ENCODE data around the gene GHRH.

The GHRH gene

DNA sequence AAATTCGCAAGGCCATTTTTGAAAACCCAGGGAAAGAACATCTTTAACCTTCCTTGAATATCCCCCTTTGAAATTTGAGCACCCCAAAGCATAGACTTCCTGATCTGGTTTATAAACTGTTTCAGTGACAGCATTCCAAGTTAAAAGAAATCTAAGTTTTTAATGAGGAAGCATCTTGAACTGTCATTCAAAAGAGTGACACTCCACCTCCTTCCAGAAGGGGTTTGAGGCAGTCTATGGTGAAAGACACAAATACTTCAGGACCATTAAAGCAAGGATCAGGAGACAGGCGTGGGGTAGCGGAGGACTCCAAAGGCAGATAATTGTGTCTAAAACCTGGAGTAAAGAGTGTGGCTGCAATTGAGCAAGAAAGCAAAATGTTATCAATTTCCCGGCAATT lies 691 bp downstream of the GHRH start:
- H2AFZ ChIP-seq (ENCODE audit: low read length, unreplicated experiment): no peak overlapping the region
- no peaks in the 10 kb centered on the region for H3K79me2 ChIP-seq (ENCODE audit: control insufficient read depth, insufficient read depth, low read length, unreplicated experiment)
- H3K36me3 ChIP-seq (ENCODE audit: insufficient read depth, low read length): no peaks in the 10 kb centered on the region
- no peaks in the 10 kb centered on the region for H3K4me1 ChIP-seq (ENCODE audit: control insufficient read depth, insufficient read depth, low read length, unreplicated experiment)
- peaks cover 50% of the 10 kb centered on the region for H3K27me3 ChIP-seq (ENCODE audit: insufficient read depth, low read length)
- H3K4me3 ChIP-seq (ENCODE audit: low read depth, low read length): no peak overlapping the region
- H3K27ac ChIP-seq (ENCODE audit: low read depth, low read length): no peak overlapping the region

- Histone ChIP-seq H3K79me2 (ENCODE audit: control insufficient read depth, insufficient read depth, low read length, unreplicated experiment) (no peaks in the 10 kb centered on the region), H3K27ac (ENCODE audit: low read depth, low read length) (no peak overlapping the region), H2AFZ (ENCODE audit: low read length, unreplicated experiment) (no peak overlapping the region), H3K4me3 (ENCODE audit: low read depth, low read length) (no peak overlapping the region), H3K27me3 (ENCODE audit: insufficient read depth, low read length) (peaks cover 54% of the 10 kb centered on the region), H3K36me3 (ENCODE audit: insufficient read depth, low read length) (no peaks in the 10 kb centered on the region), H3K4me1 (ENCODE audit: control insufficient read depth, insufficient read depth, low read length, unreplicated experiment) (no peaks in the 10 kb centered on the region)
These were observed 1.7 kb downstream of the GHRH start for GRCh38 chr20:37259865-37260264.

DNA sequence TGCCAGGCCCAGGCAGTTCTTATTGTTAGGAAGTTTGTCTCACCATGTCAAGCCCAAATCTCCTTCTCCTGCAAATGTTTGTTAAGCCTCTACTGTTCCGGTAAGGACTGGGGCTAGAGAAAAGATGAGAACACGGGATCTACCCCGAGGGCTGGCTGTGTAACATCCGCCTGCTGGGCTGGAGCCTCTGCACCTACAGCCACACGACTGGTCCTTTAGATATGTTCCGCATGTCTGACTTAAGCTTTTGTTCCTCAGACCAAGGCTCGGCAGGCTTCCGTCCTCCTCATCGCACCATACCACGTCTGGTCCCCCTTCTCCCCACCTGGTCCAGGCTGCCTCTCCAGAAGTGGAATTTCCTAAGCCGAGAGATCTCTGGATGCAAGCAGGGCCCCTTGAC lies 2.6 kb downstream of the GHRH start:
- Histone ChIP-seq H3K79me2 (ENCODE audit: control insufficient read depth, insufficient read depth, low read length, unreplicated experiment) (no peaks in the 10 kb centered on the region), H3K27me3 (ENCODE audit: insufficient read depth, low read length) (peaks cover 62% of the 10 kb centered on the region), H3K27ac (ENCODE audit: low read depth, low read length) (no peak overlapping the region), H2AFZ (ENCODE audit: low read length, unreplicated experiment) (no peak overlapping the region), H3K36me3 (ENCODE audit: insufficient read depth, low read length) (no peaks in the 10 kb centered on the region), H3K4me3 (ENCODE audit: low read depth, low read length) (no peak overlapping the region), H3K4me1 (ENCODE audit: control insufficient read depth, insufficient read depth, low read length, unreplicated experiment) (no peaks in the 10 kb centered on the region)

GRCh38 chr20:37257988-37258387 lies 3.6 kb downstream of the GHRH start:
- Histone ChIP-seq H3K27me3 (ENCODE audit: insufficient read depth, low read length) (peaks cover 63% of the 10 kb centered on the region), H3K36me3 (ENCODE audit: insufficient read depth, low read length) (no peaks in the 10 kb centered on the region), H3K4me1 (ENCODE audit: control insufficient read depth, insufficient read depth, low read length, unreplicated experiment) (no peaks in the 10 kb centered on the region), H3K4me3 (ENCODE audit: low read depth, low read length) (no peak overlapping the region), H2AFZ (ENCODE audit: low read length, unreplicated experiment) (no peak overlapping the region), H3K79me2 (ENCODE audit: control insufficient read depth, insufficient read depth, low read length, unreplicated experiment) (no peaks in the 10 kb centered on the region), H3K27ac (ENCODE audit: low read depth, low read length) (no peak overlapping the region)

GRCh38 chr20:37257530-37257929 lies 4.1 kb downstream of the GHRH start:
- Histone ChIP-seq H3K4me1 (ENCODE audit: control insufficient read depth, insufficient read depth, low read length, unreplicated experiment) (no peaks in the 10 kb centered on the region), H3K27me3 (ENCODE audit: insufficient read depth, low read length) (peaks cover 63% of the 10 kb centered on the region), H3K79me2 (ENCODE audit: control insufficient read depth, insufficient read depth, low read length, unreplicated experiment) (no peaks in the 10 kb centered on the region), H3K4me3 (ENCODE audit: low read depth, low read length) (no peak overlapping the region), H3K36me3 (ENCODE audit: insufficient read depth, low read length) (no peaks in the 10 kb centered on the region), H2AFZ (ENCODE audit: low read length, unreplicated experiment) (no peak overlapping the region), H3K27ac (ENCODE audit: low read depth, low read length) (no peak overlapping the region)

- Histone ChIP-seq H3K79me2 (ENCODE audit: control insufficient read depth, insufficient read depth, low read length, unreplicated experiment) (no peaks in the 10 kb centered on the region), H3K4me1 (ENCODE audit: control insufficient read depth, insufficient read depth, low read length, unreplicated experiment) (no peaks in the 10 kb centered on the region), H3K36me3 (ENCODE audit: insufficient read depth, low read length) (no peaks in the 10 kb centered on the region), H3K27me3 (ENCODE audit: insufficient read depth, low read length) (peaks cover 55% of the 10 kb centered on the region), H3K27ac (ENCODE audit: low read depth, low read length) (no peak overlapping the region), H2AFZ (ENCODE audit: low read length, unreplicated experiment) (no peak overlapping the region), H3K4me3 (ENCODE audit: low read depth, low read length) (no peak overlapping the region)
These were observed 5.3 kb downstream of the GHRH start for GRCh38 chr20:37256286-37256685.

- Histone ChIP-seq H3K27me3 (ENCODE audit: insufficient read depth, low read length) (peaks cover 36% of the 10 kb centered on the region), H3K4me1 (ENCODE audit: control insufficient read depth, insufficient read depth, low read length, unreplicated experiment) (no peaks in the 10 kb centered on the region), H3K36me3 (ENCODE audit: insufficient read depth, low read length) (no peaks in the 10 kb centered on the region), H3K27ac (ENCODE audit: low read depth, low read length) (no peak overlapping the region), H3K79me2 (ENCODE audit: control insufficient read depth, insufficient read depth, low read length, unreplicated experiment) (no peaks in the 10 kb centered on the region), H3K4me3 (ENCODE audit: low read depth, low read length) (no peak overlapping the region), H2AFZ (ENCODE audit: low read length, unreplicated experiment) (no peak overlapping the region)
These were observed 7.3 kb downstream of the GHRH start for GRCh38 chr20:37254114-37254878.

DNA sequence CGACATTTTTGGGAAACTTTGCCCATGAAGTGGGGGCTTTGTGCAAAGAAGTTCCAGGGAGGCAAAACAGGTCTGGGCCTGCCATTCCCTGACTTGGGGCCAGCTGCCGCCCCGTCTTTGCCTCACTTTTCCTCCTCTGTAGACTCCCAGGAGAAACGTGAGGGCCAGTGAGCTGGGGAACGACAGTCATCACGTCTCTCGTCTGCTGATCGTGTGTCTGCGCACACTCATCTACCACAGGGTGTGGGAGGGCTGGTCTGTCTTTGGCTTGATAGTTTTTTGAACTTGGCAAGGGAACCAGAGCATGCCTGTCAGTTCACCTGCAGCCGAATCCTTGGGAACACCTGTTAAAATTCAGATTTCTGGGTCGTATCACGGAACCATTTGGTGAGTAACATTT lies 8.5 kb downstream of the GHRH start:
- Histone ChIP-seq H3K4me1 (ENCODE audit: control insufficient read depth, insufficient read depth, low read length, unreplicated experiment) (no peaks in the 10 kb centered on the region), H2AFZ (ENCODE audit: low read length, unreplicated experiment) (no peak overlapping the region), H3K36me3 (ENCODE audit: insufficient read depth, low read length) (no peaks in the 10 kb centered on the region), H3K27me3 (ENCODE audit: insufficient read depth, low read length) (peaks cover 26% of the 10 kb centered on the region), H3K4me3 (ENCODE audit: low read depth, low read length) (no peak overlapping the region), H3K79me2 (ENCODE audit: control insufficient read depth, insufficient read depth, low read length, unreplicated experiment) (no peaks in the 10 kb centered on the region), H3K27ac (ENCODE audit: low read depth, low read length) (no peak overlapping the region)

DNA sequence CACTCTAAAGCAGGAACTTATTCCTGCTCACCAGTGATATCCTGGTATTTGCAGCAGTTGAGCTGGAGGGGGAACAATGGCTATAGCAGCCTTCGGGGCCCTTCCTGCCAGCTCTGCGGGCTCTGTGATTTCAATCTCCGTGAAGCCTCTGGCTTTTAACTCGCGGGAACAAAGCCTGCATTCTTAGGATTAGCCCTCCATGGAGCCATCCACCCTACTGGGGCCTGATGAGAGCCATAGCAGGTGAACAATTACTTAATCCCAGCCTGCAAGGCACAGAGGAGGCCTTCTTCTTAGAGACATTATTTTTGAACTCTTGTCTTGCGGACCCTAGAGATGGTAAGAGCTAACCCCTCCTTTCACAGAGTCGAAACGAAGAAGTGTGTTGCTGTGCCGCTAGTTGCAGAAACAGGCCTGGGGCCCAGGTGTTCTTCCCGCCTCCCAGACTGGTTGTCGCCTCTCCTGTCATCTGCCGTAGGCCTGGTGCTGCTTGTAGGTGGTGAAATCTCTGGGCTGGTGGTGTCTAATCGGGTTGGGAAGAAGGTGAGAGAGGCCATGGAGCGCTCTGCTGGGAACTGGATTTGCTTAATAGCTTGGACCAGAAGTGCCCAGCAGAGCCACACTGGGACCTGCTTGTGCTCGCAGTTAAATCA lies 9.7 kb downstream of the GHRH start:
- no peaks in the 10 kb centered on the region for H3K36me3 ChIP-seq (ENCODE audit: insufficient read depth, low read length)

GRCh38 chr20:37249304-37249703 lies 12.3 kb downstream of the GHRH start:
- Histone ChIP-seq H2AFZ (ENCODE audit: low read length, unreplicated experiment) (no peak overlapping the region), H3K36me3 (ENCODE audit: insufficient read depth, low read length) (no peaks in the 10 kb centered on the region), H3K27ac (ENCODE audit: low read depth, low read length) (no peak overlapping the region), H3K4me3 (ENCODE audit: low read depth, low read length) (no peak overlapping the region), H3K4me1 (ENCODE audit: control insufficient read depth, insufficient read depth, low read length, unreplicated experiment) (no peaks in the 10 kb centered on the region), H3K79me2 (ENCODE audit: control insufficient read depth, insufficient read depth, low read length, unreplicated experiment) (no peaks in the 10 kb centered on the region), H3K27me3 (ENCODE audit: insufficient read depth, low read length) (peaks cover 4% of the 10 kb centered on the region; the same call in 1 of the 2 replicates)

More for the DNA sequence above, 9.7 kb downstream of the GHRH start:
- H3K27me3 ChIP-seq (ENCODE audit: insufficient read depth, low read length): peaks cover 23% of the 10 kb centered on the region
- no peaks in the 10 kb centered on the region for H3K4me1 ChIP-seq (ENCODE audit: control insufficient read depth, insufficient read depth, low read length, unreplicated experiment)
- no peak overlapping the region for H3K27ac ChIP-seq (ENCODE audit: low read depth, low read length)
- H2AFZ ChIP-seq (ENCODE audit: low read length, unreplicated experiment): no peak overlapping the region
- no peaks in the 10 kb centered on the region for H3K79me2 ChIP-seq (ENCODE audit: control insufficient read depth, insufficient read depth, low read length, unreplicated experiment)
- H3K4me3 ChIP-seq (ENCODE audit: low read depth, low read length): no peak overlapping the region

- Histone ChIP-seq H2AFZ (ENCODE audit: low read length, unreplicated experiment) (no peak overlapping the region), H3K36me3 (ENCODE audit: insufficient read depth, low read length) (no peaks in the 10 kb centered on the region), H3K27me3 (ENCODE audit: insufficient read depth, low read length) (no peaks in the 10 kb centered on the region), H3K79me2 (ENCODE audit: control insufficient read depth, insufficient read depth, low read length, unreplicated experiment) (no peaks in the 10 kb centered on the region), H3K4me3 (ENCODE audit: low read depth, low read length) (no peak overlapping the region), H3K4me1 (ENCODE audit: control insufficient read depth, insufficient read depth, low read length, unreplicated experiment) (no peaks in the 10 kb centered on the region), H3K27ac (ENCODE audit: low read depth, low read length) (no peak overlapping the region)
These were observed 14.1 kb downstream of the GHRH start for GRCh38 chr20:37247547-37247946.

Data from ACC112 (cell line).